HepG2 (cell line): Measurements from ENCODE around the gene IGF2. TPM values are rescaled to one million over a fixed set of nuclear protein-coding genes. Genes with fewer than 3 reads are reported as not detected.

Experiments
- ARNT2 ChIP-seq: sonication (generic); formaldehyde crosslinking; IDR thresholded peaks from 2 replicates; pipeline ENCODE4 v1.8.0; 2022; ENCODE audit warnings: mild to moderate bottlenecking, low read depth, missing genetic modification reagents, moderate library complexity
- EED ChIP-seq: sonication (generic); formaldehyde crosslinking; IDR thresholded peaks from 2 replicates; pipeline ENCODE4 v1.5.0; 2020; ENCODE audit warnings: mild to moderate bottlenecking, missing genetic modification reagents
- GZF1 ChIP-seq: sonication (generic); formaldehyde crosslinking; IDR thresholded peaks from 2 replicates; pipeline ENCODE4 v1.5.1; 2020; ENCODE audit warnings: mild to moderate bottlenecking, missing genetic modification reagents
- HNRNPLL ChIP-seq: fragments of 200-400 bp; formaldehyde crosslinking; IDR thresholded peaks from 2 replicates; pipeline ENCODE4 v1.6.1; 2017; ENCODE audit warnings: mild to moderate bottlenecking, low read depth, low read length; ENCODE audit not compliant: poor library complexity, severe bottlenecking
- IRF2 ChIP-seq: IDR thresholded peaks from 2 replicates; pipeline ENCODE4 v1.6.1; 2018; ENCODE audit warnings: missing genetic modification reagents, missing compliant biosample characterization
- MAZ ChIP-seq, 2 experiments: sonication (generic) in 1 of 2; formaldehyde crosslinking in 1 of 2; IDR thresholded peaks; 2 replicates each; pipeline versions ENCODE4 v1.5.0 to v1.6.1; 2012 to 2020; ENCODE audit warnings: low read depth in 2 of 2, mild to moderate bottlenecking in 2 of 2, borderline replicate concordance in 1 of 2, improper control_type of control experiment in 1 of 2, low read length in 1 of 2, missing genetic modification reagents in 1 of 2, moderate library complexity in 1 of 2
- MXD4 ChIP-seq: IDR thresholded peaks from 2 replicates; pipeline ENCODE4 v1.6.1; 2016; ENCODE audit warnings: mild to moderate bottlenecking, missing biosample characterization, missing genetic modification reagents
- PCBP2 ChIP-seq: fragments of 200-400 bp; formaldehyde crosslinking; optimal IDR thresholded peaks from 2 replicates; pipeline ENCODE3; 2018; ENCODE audit warnings: low read length, low read depth; ENCODE audit not compliant: poor library complexity, severe bottlenecking
- RFX3 ChIP-seq: IDR thresholded peaks from 2 replicates; pipeline ENCODE4 v1.6.1; 2016; ENCODE audit warnings: missing biosample characterization, missing genetic modification reagents
- SOX6 ChIP-seq, 2 experiments: fragments of 450-650 bp in 1 of 2; sonication (generic) in 1 of 2; formaldehyde crosslinking in 1 of 2; IDR thresholded peaks; 2 replicates each; pipeline versions ENCODE4 v1.4.0 to v1.6.1; 2017 to 2020; ENCODE audit warnings: antibody characterized with exemption in 1 of 2, mild to moderate bottlenecking in 1 of 2, missing genetic modification reagents in 1 of 2
- TCF7L2 ChIP-seq: IDR thresholded peaks from 2 replicates; pipeline ENCODE4 v1.6.1; 2011; ENCODE audit warnings: mild to moderate bottlenecking, low read depth, low read length, moderate library complexity
- TMF1 ChIP-seq: sonication (generic); formaldehyde crosslinking; IDR thresholded peaks from 2 replicates; pipeline ENCODE4 v1.8.1; 2022; ENCODE audit warnings: low read depth, missing genetic modification reagents
- ZC3H4 ChIP-seq: sonication (generic); formaldehyde crosslinking; IDR thresholded peaks from 2 replicates; pipeline ENCODE4 v1.4.0; 2020; ENCODE audit warnings: missing genetic modification reagents, borderline replicate concordance
- ZFP37 ChIP-seq: sonication (generic); formaldehyde crosslinking; IDR thresholded peaks from 2 replicates; pipeline ENCODE4 v1.4.0; 2020; ENCODE audit warnings: missing genetic modification reagents, borderline replicate concordance
- ZFP62 ChIP-seq: sonication (generic); formaldehyde crosslinking; IDR thresholded peaks from 2 replicates; pipeline ENCODE4 v1.4.0; 2020; ENCODE audit warnings: missing genetic modification reagents
- ZNF160 ChIP-seq: sonication (generic); formaldehyde crosslinking; IDR thresholded peaks from 2 replicates; pipeline ENCODE4 v1.8.0; 2022; ENCODE audit warnings: mild to moderate bottlenecking, inconsistent platforms, missing genetic modification reagents
- ZNF263 ChIP-seq: sonication (generic); formaldehyde crosslinking; IDR thresholded peaks from 2 replicates; pipeline ENCODE4 v1.4.0; 2020; ENCODE audit warnings: missing genetic modification reagents
- ZNF335 ChIP-seq: sonication (generic); formaldehyde crosslinking; IDR thresholded peaks from 2 replicates; pipeline ENCODE4 v1.4.0; 2020; ENCODE audit warnings: missing genetic modification reagents
- ZNF713 ChIP-seq: sonication (generic); formaldehyde crosslinking; IDR thresholded peaks from 2 replicates; pipeline ENCODE4 v1.4.0; 2020; ENCODE audit warnings: mild to moderate bottlenecking, missing genetic modification reagents
- ZNF773 ChIP-seq: sonication (generic); formaldehyde crosslinking; IDR thresholded peaks from 2 replicates; pipeline ENCODE4 v1.4.0; 2020; ENCODE audit warnings: missing genetic modification reagents, borderline replicate concordance
- ZNF790 ChIP-seq: sonication (generic); formaldehyde crosslinking; IDR thresholded peaks from 2 replicates; pipeline ENCODE4 v1.8.0; 2022; ENCODE audit warnings: missing genetic modification reagents, mild to moderate bottlenecking, borderline replicate concordance
- ZSCAN9 ChIP-seq: IDR thresholded peaks from 2 replicates; pipeline ENCODE4 v1.6.1; 2016; ENCODE audit warnings: borderline replicate concordance
- polyA plus RNA-seq, 8 experiments: library from polyadenylated mRNA; depleted of rRNA in 3 of 8; stranded (reverse) in 7 of 8; unstranded in 1 of 8; fragments of >200 nt; fragmentation: Illumina TruSeq in 4 of 8; extraction: Trizol in 4 of 8; gene quantifications; 2 replicates each; pipeline versions ENCODE4 v1.2.1 to v1.2.3, GENCODE V29; 2011 to 2016; ENCODE audit warnings: low read depth in 4 of 8, missing spikeins in 1 of 8, mixed read lengths in 1 of 8; ENCODE audit not compliant: insufficient read depth in 1 of 8
- total RNA-seq, 5 experiments: library from RNA; depleted of rRNA; stranded (reverse); fragments of >200 nt; fragmentation: Illumina TruSeq; extraction: Trizol; gene quantifications; 2 replicates each; pipeline ENCODE4 v1.2.3, GENCODE V29; 2016; ENCODE audit warnings: low read depth in 1 of 5
- TF ChIP-seq, protein P1 (sequence below): sonication (generic); formaldehyde crosslinking; IDR thresholded peaks from 2 replicates; pipeline ENCODE4 v1.8.1; 2023; ENCODE audit warnings: mild to moderate bottlenecking, missing genetic modification reagents
- TF ChIP-seq, protein P2 (sequence below): sonication (generic); formaldehyde crosslinking; IDR thresholded peaks from 2 replicates; pipeline ENCODE4 v1.5.1; 2020; ENCODE audit warnings: mild to moderate bottlenecking, missing genetic modification reagents
- TF ChIP-seq, protein P3 (sequence below): IDR thresholded peaks from 2 replicates; pipeline ENCODE4 v1.6.1; 2016; ENCODE audit warnings: low read depth, borderline replicate concordance
- TF ChIP-seq, protein P4 (sequence below): sonication (generic); formaldehyde crosslinking; IDR thresholded peaks from 2 replicates; pipeline ENCODE4 v1.8.1; 2023; ENCODE audit warnings: missing genetic modification reagents, mild to moderate bottlenecking, borderline replicate concordance

Gene IGF2
- total and polyA plus RNA-seq, 2 of the 13 experiments (the other 11 are each of a cell fraction or from before 2014, with no cell fraction given), result 79.1 to 254 TPM

DNA sequence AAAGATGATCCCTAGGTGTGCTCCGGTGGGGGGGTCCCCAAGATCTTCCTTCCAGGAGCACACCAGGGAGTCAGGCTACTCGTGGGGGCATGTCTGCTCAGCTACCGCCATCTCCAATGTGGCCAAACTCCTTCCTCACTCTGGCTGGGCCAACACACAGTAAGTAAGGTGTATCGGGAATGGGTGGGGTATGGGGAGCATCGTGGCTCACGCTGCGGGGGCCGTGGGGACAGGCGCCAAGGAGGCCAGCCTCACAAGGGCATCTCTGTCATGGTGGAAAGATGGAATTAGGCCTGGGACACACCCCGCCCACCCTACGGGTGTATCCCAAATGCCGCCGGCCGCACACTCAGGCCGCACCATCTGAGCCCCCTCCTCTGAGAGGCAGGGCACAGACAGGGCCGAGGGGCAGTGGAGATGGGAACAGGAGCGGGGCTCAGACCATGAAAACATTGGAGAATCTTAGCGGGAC is 8.3 kb downstream of the IGF2 start (continued):
- peak; percentile 62; the same call in 1 of the 2 replicates for TF ChIP-seq TMF1 (CRISPR knock-in tag)
- no peak; the same call in none of the 2 replicates for TF ChIP-seq ZNF790 (CRISPR knock-in tag)
- no peak for TF ChIP-seq ZFP62 (CRISPR knock-in tag)
- TF ChIP-seq, protein P1, sequence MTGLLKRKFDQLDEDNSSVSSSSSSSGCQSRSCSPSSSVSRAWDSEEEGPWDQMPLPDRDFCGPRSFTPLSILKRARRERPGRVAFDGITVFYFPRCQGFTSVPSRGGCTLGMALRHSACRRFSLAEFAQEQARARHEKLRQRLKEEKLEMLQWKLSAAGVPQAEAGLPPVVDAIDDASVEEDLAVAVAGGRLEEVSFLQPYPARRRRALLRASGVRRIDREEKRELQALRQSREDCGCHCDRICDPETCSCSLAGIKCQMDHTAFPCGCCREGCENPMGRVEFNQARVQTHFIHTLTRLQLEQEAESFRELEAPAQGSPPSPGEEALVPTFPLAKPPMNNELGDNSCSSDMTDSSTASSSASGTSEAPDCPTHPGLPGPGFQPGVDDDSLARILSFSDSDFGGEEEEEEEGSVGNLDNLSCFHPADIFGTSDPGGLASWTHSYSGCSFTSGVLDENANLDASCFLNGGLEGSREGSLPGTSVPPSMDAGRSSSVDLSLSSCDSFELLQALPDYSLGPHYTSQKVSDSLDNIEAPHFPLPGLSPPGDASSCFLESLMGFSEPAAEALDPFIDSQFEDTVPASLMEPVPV (CRISPR knock-in tag), result no peak
- no peak for TF ChIP-seq HNRNPLL
- no peak; the same call in 1 of the 2 replicates for TF ChIP-seq ARNT2 (CRISPR knock-in tag)
- no peak for TF ChIP-seq SOX6 (IDR thresholded peaks at IDR 0.05)
- no peak for TF ChIP-seq SOX6 (CRISPR knock-in tag; IDR thresholded peaks at IDR 0.05)
- no peak for TF ChIP-seq ZSCAN9
- no peak for TF ChIP-seq GZF1 (CRISPR knock-in tag)
- peak; percentile 92 for TF ChIP-seq ZFP37
- TF ChIP-seq EED, result 0 out of 2 replicates have a peak, but pooled peaks have one; percentile 56
- TF ChIP-seq RFX3 (CRISPR knock-in tag), result no peak
- TF ChIP-seq PCBP2, result no peak
- TF ChIP-seq, protein P2, sequence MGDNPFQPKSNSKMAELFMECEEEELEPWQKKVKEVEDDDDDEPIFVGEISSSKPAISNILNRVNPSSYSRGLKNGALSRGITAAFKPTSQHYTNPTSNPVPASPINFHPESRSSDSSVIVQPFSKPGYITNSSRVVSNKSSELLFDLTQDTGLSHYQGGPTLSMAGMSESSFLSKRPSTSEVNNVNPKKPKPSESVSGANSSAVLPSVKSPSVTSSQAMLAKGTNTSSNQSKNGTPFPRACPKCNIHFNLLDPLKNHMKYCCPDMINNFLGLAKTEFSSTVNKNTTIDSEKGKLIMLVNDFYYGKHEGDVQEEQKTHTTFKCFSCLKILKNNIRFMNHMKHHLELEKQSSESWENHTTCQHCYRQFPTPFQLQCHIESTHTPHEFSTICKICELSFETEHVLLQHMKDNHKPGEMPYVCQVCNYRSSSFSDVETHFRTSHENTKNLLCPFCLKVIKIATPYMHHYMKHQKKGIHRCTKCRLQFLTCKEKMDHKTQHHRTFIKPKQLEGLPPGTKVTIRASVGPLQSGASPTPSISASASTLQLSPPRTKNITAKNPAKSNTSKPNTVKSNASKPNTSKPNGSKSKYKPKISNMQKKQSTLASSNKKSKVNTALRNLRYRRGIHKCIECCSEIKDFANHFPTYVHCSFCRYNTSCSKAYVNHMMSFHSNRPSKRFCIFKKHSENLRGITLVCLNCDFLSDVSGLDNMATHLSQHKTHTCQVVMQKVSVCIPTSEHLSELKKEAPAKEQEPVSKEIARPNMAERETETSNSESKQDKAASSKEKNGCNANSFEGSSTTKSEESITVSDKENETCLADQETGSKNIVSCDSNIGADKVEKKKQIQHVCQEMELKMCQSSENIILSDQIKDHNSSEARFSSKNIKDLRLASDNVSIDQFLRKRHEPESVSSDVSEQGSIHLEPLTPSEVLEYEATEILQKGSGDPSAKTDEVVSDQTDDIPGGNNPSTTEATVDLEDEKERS (CRISPR knock-in tag), result no peak
- no peak for TF ChIP-seq MAZ (IDR thresholded peaks at IDR 0.05; ENCODE audit: borderline replicate concordance, low read depth, low read length)
- 0 out of 2 replicates have a peak, but pooled peaks have one; percentile 24 for TF ChIP-seq MAZ (CRISPR knock-in tag; IDR thresholded peaks at IDR 0.05; ENCODE audit: low read depth)
- TF ChIP-seq ZNF773 (CRISPR knock-in tag), result no peak
- peak; percentile 33; the same call in 1 of the 2 replicates for TF ChIP-seq MXD4
- TF ChIP-seq ZNF263 (CRISPR knock-in tag), result no peak
- TF ChIP-seq, protein P3, sequence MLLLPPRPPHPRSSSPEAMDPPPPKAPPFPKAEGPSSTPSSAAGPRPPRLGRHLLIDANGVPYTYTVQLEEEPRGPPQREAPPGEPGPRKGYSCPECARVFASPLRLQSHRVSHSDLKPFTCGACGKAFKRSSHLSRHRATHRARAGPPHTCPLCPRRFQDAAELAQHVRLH (CRISPR knock-in tag), result no peak
- no peak for TF ChIP-seq ZNF335
- TF ChIP-seq, protein P4, sequence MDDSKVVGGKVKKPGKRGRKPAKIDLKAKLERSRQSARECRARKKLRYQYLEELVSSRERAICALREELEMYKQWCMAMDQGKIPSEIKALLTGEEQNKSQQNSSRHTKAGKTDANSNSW (CRISPR knock-in tag), result no peak
- no peak for TF ChIP-seq ZC3H4 (CRISPR knock-in tag)
- no peak for TF ChIP-seq ZNF713 (CRISPR knock-in tag)
- TF ChIP-seq IRF2 (CRISPR knock-in tag), result peak; percentile 54; the same call in 1 of the 2 replicates
- TF ChIP-seq TCF7L2, result no peak
- no peak; the same call in 1 of the 2 replicates for TF ChIP-seq ZNF160 (CRISPR knock-in tag)
